D341Med (cell line): Measurements from ENCODE around the gene CRIP3.

Source experiments
- DNase-seq: peaks from one replicate; pipeline ENCODE4 v3.0.0; 2012; ENCODE audit warnings: low spot score

The CRIP3 gene

GRCh38 chr6:43287717-43288679 is 20.6 kb downstream of the CRIP3 start:
- DNase-seq, result no peak

- DNase-seq, result no peak
These were observed 21.5 kb downstream of the CRIP3 start for GRCh38 chr6:43286980-43287716.

GRCh38 chr6:43286456-43286979 is 22.1 kb downstream of the CRIP3 start:
- no peak for DNase-seq

GRCh38 chr6:43285832-43286231 is 22.8 kb downstream of the CRIP3 start:
- DNase-seq, result no peak

- no peak for DNase-seq
These were observed 23.4 kb downstream of the CRIP3 start for GRCh38 chr6:43284991-43285781.

- no peak for DNase-seq
These were observed 24.7 kb downstream of the CRIP3 start for GRCh38 chr6:43283905-43284304.

GRCh38 chr6:43283514-43283901 is 25.1 kb downstream of the CRIP3 start:
- no peak for DNase-seq

- DNase-seq, result no peak
These were observed 25.8 kb downstream of the CRIP3 start for GRCh38 chr6:43282636-43283513.

GRCh38 chr6:43282060-43282459 is 26.6 kb downstream of the CRIP3 start:
- DNase-seq, result no peak

- DNase-seq, result no peak
These were observed 28.4 kb downstream of the CRIP3 start for GRCh38 chr6:43280234-43280633.

- no peak for DNase-seq
These were observed 30.0 kb downstream of the CRIP3 start for GRCh38 chr6:43278524-43279078.

GRCh38 chr6:43277643-43278523 is 30.7 kb downstream of the CRIP3 start:
- DNase-seq, result no peak

- DNase-seq, result no peak
These were observed 31.4 kb downstream of the CRIP3 start for GRCh38 chr6:43277306-43277642.

- no peak for DNase-seq
These were observed 31.9 kb downstream of the CRIP3 start for GRCh38 chr6:43276577-43277305.

- peak; percentile 59 for DNase-seq
These were observed 32.6 kb downstream of the CRIP3 start for GRCh38 chr6:43275801-43276576.

- DNase-seq, result no peak
These were observed 33.6 kb downstream of the CRIP3 start for GRCh38 chr6:43274916-43275597.

- no peak for DNase-seq
These were observed 34.3 kb downstream of the CRIP3 start for GRCh38 chr6:43274127-43274915.
